HCT116 (cell line): ENCODE results near the gene CREB1. TPM values are rescaled to one million over a fixed set of nuclear protein-coding genes. Genes with fewer than 3 reads are reported as not detected.

Experiments used
- ATAC-seq: fragments of 200-7000 bp; cut with Tn5 transposase; 2 replicates; pipeline ENCODE4 v1.9.1; 2020; ENCODE audit warnings: mild to moderate bottlenecking, moderate library complexity
- BruUV-seq: library from RNA; stranded (reverse); fragments of 400-500 nt; replicated peaks from 2 replicates; lab custom pipeline; 2021; lab: Mats Ljungman, UMichigan
- CTCF ChIA-PET: fragments of 300-600 bp; sonication (Branson Sonifier 250); formaldehyde crosslinking; loops from one replicate; lab custom pipeline; 2021; ENCODE audit warnings: antibody characterized with exemption; lab: Charles Lee
- POLR2A ChIA-PET: fragments of 300-600, 350-600 bp; sonication (Branson Sonifier 250); formaldehyde crosslinking; loops from one replicate; lab custom pipeline; 2021; ENCODE audit warnings: antibody characterized with exemption; lab: Charles Lee
- RAD21 ChIA-PET, 2 experiments: fragments of 300-600 bp; sonication (Branson Sonifier 250); formaldehyde crosslinking; loops; one replicate each; lab custom pipeline; 2023; ENCODE audit warnings: low total read pairs in 2 of 2; ENCODE audit not compliant: uncharacterized antibody in 2 of 2, unreplicated experiment in 2 of 2, low non-redundant PET in 1 of 2; lab: Charles Lee
- DNase-seq: peaks from one replicate; pipeline ENCODE4 v3.0.0-alpha.2; 2010; ENCODE audit warnings: low read depth, low spot score
- H2AFZ ChIP-seq: fragments of 200-600 bp; shearing (Covaris generic), sonication (generic); 2 replicates; pipeline ENCODE4 v1.6.1; 2017; ENCODE audit warnings: low read depth, mixed run types, mixed read lengths, antibody characterized with exemption, low read length; ENCODE audit not compliant: poor library complexity, severe bottlenecking
- H3K27ac ChIP-seq: 2 replicates; pipeline ENCODE4 v1.5.1; 2012; ENCODE audit warnings: low read depth, low read length
- H3K27me3 ChIP-seq: fragments of 200-600 bp; sonication (generic); 2 replicates; pipeline ENCODE4 v1.6.1; 2016; ENCODE audit warnings: mixed run types, low read length, mixed read lengths; ENCODE audit not compliant: insufficient read depth
- H3K36me3 ChIP-seq, 2 experiments: fragments of 200-500 bp in 1 of 2; fragments of 200-600 bp in 1 of 2; sonication (Bioruptor generic) in 1 of 2; sonication (generic) in 1 of 2; 2 replicates each; pipeline versions ENCODE4 v1.5.1 to v1.6.1; 2014 to 2016; ENCODE audit warnings: low read length in 2 of 2, inconsistent platforms in 1 of 2, mixed read lengths in 1 of 2, mixed run types in 1 of 2; ENCODE audit not compliant: insufficient read depth in 2 of 2, control insufficient read depth in 1 of 2
- H3K4me1 ChIP-seq, 2 experiments: fragments of 200-600 bp in 1 of 2; sonication (generic) in 1 of 2; 2 replicates each; pipeline versions ENCODE4 v1.5.1 to v1.6.1; 2012 to 2017; ENCODE audit warnings: low read length in 2 of 2, inconsistent platforms in 1 of 2, mild to moderate bottlenecking in 1 of 2, mixed read lengths in 1 of 2, mixed run types in 1 of 2, moderate library complexity in 1 of 2; ENCODE audit not compliant: insufficient read depth in 2 of 2, control insufficient read depth in 1 of 2
- H3K4me2 ChIP-seq: fragments of 200-600 bp; sonication (generic); 2 replicates; pipeline ENCODE4 v1.6.1; 2017; ENCODE audit warnings: mixed run types, low read length, mixed read lengths
- H3K4me3 ChIP-seq, 2 experiments: fragments of 200-600 bp in 1 of 2; sonication (generic) in 1 of 2; replicated peaks in 1 of 2; 2 replicates each; pipeline ENCODE4 v1.5.1; 2011 to 2016; ENCODE audit warnings: low read length in 2 of 2, control low read depth in 1 of 2, low read depth in 1 of 2, mild to moderate bottlenecking in 1 of 2, mixed read lengths in 1 of 2, mixed run types in 1 of 2
- H3K79me2 ChIP-seq: fragments of 200-600 bp; sonication (generic); 2 replicates; pipeline ENCODE4 v1.6.1; 2017; ENCODE audit warnings: mild to moderate bottlenecking, mixed run types, low read length, moderate library complexity, mixed read lengths; ENCODE audit not compliant: insufficient read depth
- H3K9ac ChIP-seq: fragments of 200-600 bp; sonication (generic); 2 replicates; pipeline ENCODE4 v1.6.1; 2016; ENCODE audit warnings: low read length, mixed read lengths
- H3K9me2 ChIP-seq: fragments of 200-600 bp; sonication (generic), shearing (Covaris generic); 2 replicates; pipeline ENCODE4 v1.6.1; 2017; ENCODE audit warnings: mixed run types, mild to moderate bottlenecking, moderate library complexity; ENCODE audit not compliant: insufficient read depth
- H3K9me3 ChIP-seq, 2 experiments: fragments of 200-500 bp in 1 of 2; fragments of 200-600 bp in 1 of 2; sonication (Bioruptor generic) in 1 of 2; sonication (generic) in 1 of 2; 2 replicates each; pipeline ENCODE4 v1.6.1; 2014 to 2017; ENCODE audit warnings: low read length in 2 of 2, mixed read lengths in 2 of 2, inconsistent platforms in 1 of 2, low read depth in 1 of 2, mild to moderate bottlenecking in 1 of 2, mixed run types in 1 of 2, moderate library complexity in 1 of 2; ENCODE audit not compliant: control insufficient read depth in 1 of 2, insufficient read depth in 1 of 2
- H4K20me1 ChIP-seq: fragments of 200-600 bp; sonication (generic), shearing (Covaris generic); 2 replicates; pipeline ENCODE4 v1.6.1; 2017; ENCODE audit warnings: mixed run types, mild to moderate bottlenecking, moderate library complexity; ENCODE audit not compliant: insufficient read depth
- EZH2 ChIP-seq: fragments of 200-600 bp; sonication (generic); IDR thresholded peaks from 2 replicates; pipeline ENCODE4 v1.6.1; 2017; ENCODE audit warnings: antibody characterized with exemption, mixed run types
- EZH2phosphoT487 ChIP-seq: fragments of 200-600 bp; IDR thresholded peaks from 2 replicates; pipeline ENCODE4 v1.6.1; 2018; ENCODE audit warnings: antibody characterized with exemption, borderline replicate concordance
- FOSL1 ChIP-seq: IDR thresholded peaks from 2 replicates; pipeline ENCODE4 v1.6.1; 2012; ENCODE audit warnings: low read depth
- POLR2A ChIP-seq: IDR thresholded peaks from 2 replicates; pipeline ENCODE4 v1.7.0; 2011; ENCODE audit warnings: borderline replicate concordance; ENCODE audit not compliant: insufficient read depth, insufficient read length; ENCODE audit errors: extremely low read depth
- POLR2AphosphoS5 ChIP-seq: IDR thresholded peaks from 2 replicates; pipeline ENCODE4 v1.6.1; 2011; ENCODE audit warnings: mild to moderate bottlenecking, low read depth, low read length, moderate library complexity
- RAD21 ChIP-seq: IDR thresholded peaks from 2 replicates; pipeline ENCODE4 v1.6.1; 2012; ENCODE audit warnings: low read depth, mild to moderate bottlenecking
- SRF ChIP-seq: IDR thresholded peaks from 2 replicates; pipeline ENCODE4 v1.6.1; 2012; ENCODE audit warnings: low read depth
- ZFX ChIP-seq: fragments of 450-650 bp; IDR thresholded peaks from 2 replicates; pipeline ENCODE4 v1.6.1; 2017
- intact Hi-C: fragments of 100-400 bp; cut with micrococcal nuclease; formaldehyde crosslinking; loops from 2 replicates; pipeline ENCODE4 v1.10.0; 2022
- total RNA-seq: library from RNA; stranded (reverse); gene quantifications from one replicate; pipeline ENCODE4 v1.2.1, GENCODE V29; 2021; ENCODE audit not compliant: unreplicated experiment
- TF ChIP-seq, protein P1 (sequence below): IDR thresholded peaks from 2 replicates; pipeline ENCODE4 v1.6.1; 2011; ENCODE audit warnings: mild to moderate bottlenecking, low read length, moderate library complexity; ENCODE audit not compliant: insufficient replicate concordance; ENCODE audit errors: extremely low read depth

The CREB1 gene
- total RNA-seq, 1 experiment from 2014 or later: 60.4 TPM

DNA sequence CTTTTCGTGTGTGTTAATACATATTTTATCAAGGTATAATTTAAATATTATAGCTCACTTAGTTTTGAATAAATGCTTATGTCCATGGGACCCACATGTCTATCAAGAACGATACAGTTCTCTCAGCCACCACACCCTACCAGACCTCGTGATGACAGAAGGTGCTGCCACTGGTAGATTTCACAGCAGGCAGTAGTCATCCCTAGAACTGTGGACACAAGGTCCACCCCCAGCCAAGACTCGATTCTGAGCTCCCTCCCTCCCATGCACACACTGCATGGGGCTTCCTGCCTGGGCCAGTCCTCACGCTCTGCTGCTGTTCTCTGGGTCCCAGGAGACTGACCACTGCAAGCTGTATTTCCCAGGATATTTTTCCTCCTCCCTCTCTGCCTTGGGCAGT, 26.5 kb upstream of the CREB1 start:
- H3K9ac ChIP-seq: no peak overlapping the region
- H3K36me3 ChIP-seq: no peaks in the 10 kb centered on the region
- H4K20me1 ChIP-seq: no peaks in the 10 kb centered on the region
- no TSS peak for BruUV-seq
- no peaks in the 10 kb centered on the region for H3K9me2 ChIP-seq
- no peaks in the 10 kb centered on the region for H3K27me3 ChIP-seq
- H3K4me1 ChIP-seq: peaks cover 0 to 9% of the 10 kb centered on the region in 2 experiments; a peak in 2 of 4 replicates
- no peak overlapping the region for H3K4me3 ChIP-seq
- DNase-seq (no peak), ATAC-seq (no peak)
- intact Hi-C loops: no loop called here
- TF ChIP-seq EZH2: no peak
- TF ChIP-seq, protein P1, sequence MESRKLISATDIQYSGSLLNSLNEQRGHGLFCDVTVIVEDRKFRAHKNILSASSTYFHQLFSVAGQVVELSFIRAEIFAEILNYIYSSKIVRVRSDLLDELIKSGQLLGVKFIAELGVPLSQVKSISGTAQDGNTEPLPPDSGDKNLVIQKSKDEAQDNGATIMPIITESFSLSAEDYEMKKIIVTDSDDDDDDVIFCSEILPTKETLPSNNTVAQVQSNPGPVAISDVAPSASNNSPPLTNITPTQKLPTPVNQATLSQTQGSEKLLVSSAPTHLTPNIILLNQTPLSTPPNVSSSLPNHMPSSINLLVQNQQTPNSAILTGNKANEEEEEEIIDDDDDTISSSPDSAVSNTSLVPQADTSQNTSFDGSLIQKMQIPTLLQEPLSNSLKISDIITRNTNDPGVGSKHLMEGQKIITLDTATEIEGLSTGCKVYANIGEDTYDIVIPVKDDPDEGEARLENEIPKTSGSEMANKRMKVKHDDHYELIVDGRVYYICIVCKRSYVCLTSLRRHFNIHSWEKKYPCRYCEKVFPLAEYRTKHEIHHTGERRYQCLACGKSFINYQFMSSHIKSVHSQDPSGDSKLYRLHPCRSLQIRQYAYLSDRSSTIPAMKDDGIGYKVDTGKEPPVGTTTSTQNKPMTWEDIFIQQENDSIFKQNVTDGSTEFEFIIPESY: no peak
- no peak for TF ChIP-seq FOSL1
- TF ChIP-seq POLR2AphosphoS5: no peak
- TF ChIP-seq POLR2A: no peak
- TF ChIP-seq EZH2phosphoT487: no peak
- TF ChIP-seq RAD21: no peak
- no peak for TF ChIP-seq ZFX
- no peak for TF ChIP-seq SRF
- RAD21 ChIA-PET: no interaction called here
- CTCF ChIA-PET: no interaction called here
- no peak overlapping the region for H3K27ac ChIP-seq
- no peaks in the 10 kb centered on the region for H3K9me3 ChIP-seq
- no peak overlapping the region for H3K4me2 ChIP-seq
- no peaks in the 10 kb centered on the region for H3K79me2 ChIP-seq
- H2AFZ ChIP-seq: no peak overlapping the region
- POLR2A ChIA-PET: no interaction called here
